Right lobe of liver (tissue), 4 donors: ENCODE measurements around the gene FADD.

Source experiments
- POLR2A ChIP-seq: fragments of 450-650 bp; IDR thresholded peaks from one replicate; pipeline ENCODE4 v1.6.1; 2017; ENCODE audit warnings: antibody characterized with exemption, mild to moderate bottlenecking
- TF ChIP-seq, protein P1 (sequence below), 4 donors: fragments of 200-600 bp in 3 of 4; fragments of 450-650 bp in 1 of 4; IDR thresholded peaks; one replicate each; pipeline versions ENCODE4 v1.5.1 to v1.8.0; 2016 to 2022; ENCODE audit warnings: antibody characterized with exemption in 4 of 4, mild to moderate bottlenecking in 2 of 4
- donor health status: DM: no; HTN: no; CAD: no.
- donor health status: DM: no; HTN: no; CAD: no.
- donor health status: DM: no; HTN: yes; CAD: no.

DNA sequence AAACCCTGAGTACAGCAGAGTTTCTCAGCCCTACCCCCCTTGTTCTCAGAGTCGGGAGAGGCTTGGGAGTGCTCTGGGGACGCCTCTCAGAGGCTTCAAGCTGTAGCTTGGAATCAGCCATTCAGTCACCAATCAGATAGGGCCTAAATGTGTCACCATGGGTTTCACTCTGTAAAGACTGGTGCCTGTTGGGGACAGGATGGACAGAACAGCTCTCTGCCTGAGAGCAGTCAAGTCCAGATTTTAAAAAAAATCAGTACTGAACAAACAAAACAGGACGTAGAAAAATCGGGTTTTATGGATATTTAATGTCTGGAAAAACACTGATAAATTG is 1.3 kb downstream of the FADD start:
- TF ChIP-seq POLR2A, result no peak
- TF ChIP-seq, protein P1, sequence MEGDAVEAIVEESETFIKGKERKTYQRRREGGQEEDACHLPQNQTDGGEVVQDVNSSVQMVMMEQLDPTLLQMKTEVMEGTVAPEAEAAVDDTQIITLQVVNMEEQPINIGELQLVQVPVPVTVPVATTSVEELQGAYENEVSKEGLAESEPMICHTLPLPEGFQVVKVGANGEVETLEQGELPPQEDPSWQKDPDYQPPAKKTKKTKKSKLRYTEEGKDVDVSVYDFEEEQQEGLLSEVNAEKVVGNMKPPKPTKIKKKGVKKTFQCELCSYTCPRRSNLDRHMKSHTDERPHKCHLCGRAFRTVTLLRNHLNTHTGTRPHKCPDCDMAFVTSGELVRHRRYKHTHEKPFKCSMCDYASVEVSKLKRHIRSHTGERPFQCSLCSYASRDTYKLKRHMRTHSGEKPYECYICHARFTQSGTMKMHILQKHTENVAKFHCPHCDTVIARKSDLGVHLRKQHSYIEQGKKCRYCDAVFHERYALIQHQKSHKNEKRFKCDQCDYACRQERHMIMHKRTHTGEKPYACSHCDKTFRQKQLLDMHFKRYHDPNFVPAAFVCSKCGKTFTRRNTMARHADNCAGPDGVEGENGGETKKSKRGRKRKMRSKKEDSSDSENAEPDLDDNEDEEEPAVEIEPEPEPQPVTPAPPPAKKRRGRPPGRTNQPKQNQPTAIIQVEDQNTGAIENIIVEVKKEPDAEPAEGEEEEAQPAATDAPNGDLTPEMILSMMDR (IDR thresholded peaks at IDR 0.05), result no peak
